ENCODE data around the gene ZBTB8OS. TPM values are rescaled to one million over a fixed set of nuclear protein-coding genes. Genes with fewer than 3 reads are reported as not detected.

Gene ZBTB8OS
- total and polyA plus RNA-seq, 9 of the 15 experiments (the other 6 are each of a cell fraction or from before 2014, with no cell fraction given): 54.8 to 230 (median 107) TPM

DNA sequence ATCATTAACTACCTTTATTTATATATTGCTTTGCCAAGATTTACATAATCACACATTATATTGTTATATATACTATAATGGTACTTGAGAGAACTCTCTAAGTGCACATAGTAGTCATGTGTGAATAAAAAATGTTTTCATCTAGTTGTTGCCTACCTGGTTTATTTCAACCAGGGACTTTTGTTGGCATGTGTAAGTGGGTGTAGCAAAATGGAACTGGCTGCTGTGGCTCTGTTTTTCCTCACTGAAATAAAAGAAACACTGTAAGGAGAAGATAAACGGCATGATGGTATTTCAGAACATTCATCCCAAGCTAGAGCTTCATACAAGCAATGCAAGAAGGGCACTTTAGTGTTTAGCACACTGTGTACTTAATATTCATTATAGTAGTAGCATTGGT, 15.6 kb upstream of the ZBTB8OS start:
- intact Hi-C loops (cut with micrococcal nuclease): no loop called here
- Histone ChIP-seq H3K4me2 (ENCODE audit: insufficient read depth, low read length) (no peak overlapping the region), H3K27me3 (ENCODE audit: control insufficient read depth in 2 of 2, insufficient read depth in 2 of 2, low read length in 2 of 2) (no peaks in the 10 kb centered on the region), H3K79me2 (ENCODE audit: control insufficient read depth, insufficient read depth, low read length) (peaks cover 18% of the 10 kb centered on the region), H3K4me1 (replicated peaks in 1 of 2; ENCODE audit: control insufficient read depth in 2 of 2, insufficient read depth in 2 of 2, low read length in 2 of 2) (no peaks in the 10 kb centered on the region), H3K9me3 (replicated peaks; ENCODE audit: control insufficient read depth, insufficient read depth, low read depth, low read length) (no peaks in the 10 kb centered on the region), H4K20me1 (replicated peaks; ENCODE audit: control insufficient read depth, insufficient read depth, low read length) (no peaks in the 10 kb centered on the region), H3K4me3 (no peak overlapping the region), H3K9ac (ENCODE audit: insufficient read depth in 1 of 2, low read depth in 2 of 2, low read length in 2 of 2) (no peak overlapping the region), H3K36me3 (ENCODE audit: control insufficient read depth, insufficient read depth, low read length) (peaks cover 92% of the 10 kb centered on the region), H2AFZ (ENCODE audit: low read depth, low read length) (no peak overlapping the region), H3K9me1 (ENCODE audit: control insufficient read depth, insufficient read depth, low read length) (no peaks in the 10 kb centered on the region), H3K27ac (ENCODE audit: extremely low read depth, low read depth, low read length) (no peak overlapping the region)
- in situ Hi-C loops (cut with MboI): no loop called here
- FAIRE-seq: no peak
- no TSS peak for BruUV-seq (replicated peaks)
- CTCF ChIA-PET (ENCODE audit: low intra/inter-chr PET ratio): no interaction called here
- POLR2A ChIA-PET: interaction anchor here (0.7 to 1.0 kb wide), 2 partner anchors 8 to 26 kb away, joined by 3 read pairs; no protein-coding TSS in a partner anchor
- WGBS (ENCODE audit: insufficient coverage, low coverage, missing lambda C conversion rate): 79% methylated on average over 1 of the region's 1 CpG
- TF ChIP-seq ELF4 (CRISPR knock-in tag; IDR thresholded peaks at IDR 0.05) (no peak), COPS2 (conservative IDR thresholded peaks at IDR 0.05) (no peak), JUN (IDR thresholded peaks at IDR 0.05; ENCODE audit: borderline replicate concordance, low read depth, low read length) (no peak), JUN (CRISPR knock-in tag; IDR thresholded peaks at IDR 0.05; ENCODE audit: borderline replicate concordance) (no peak)
- ATAC-seq: no peak
- DNase-seq (ENCODE audit: extremely low read depth in 1 of 4, low spot score in 3 of 4): no peak

- CTCF ChIA-PET (ENCODE audit: low intra/inter-chr PET ratio): no interaction called here
- in situ Hi-C loops (cut with MboI): no loop called here
Measured at GRCh38 chr1:32659581-32659980, 9.2 kb upstream of the ZBTB8OS start.

More at GRCh38 chr1:32659581-32659980, 9.2 kb upstream of the ZBTB8OS start:
- H3K79me2 ChIP-seq (ENCODE audit: control insufficient read depth, insufficient read depth, low read length): peaks cover 52% of the 10 kb centered on the region
- H3K27ac ChIP-seq (ENCODE audit: extremely low read depth, low read depth, low read length): no peak overlapping the region
- POLR2A ChIA-PET: interaction anchor here (2.3 kb wide), 1 partner anchor 8 kb away, joined by 9 read pairs; the partner anchor contains the start of genes RBBP4 and ZBTB8OS
- DNase-seq (ENCODE audit: extremely low read depth in 1 of 4, low spot score in 3 of 4): no peak
- BruUV-seq (replicated peaks): no TSS peak
- no peak overlapping the region for H3K4me2 ChIP-seq (ENCODE audit: insufficient read depth, low read length)
- H3K36me3 ChIP-seq (ENCODE audit: control insufficient read depth, insufficient read depth, low read length): peaks cover 88% of the 10 kb centered on the region
- FAIRE-seq: no peak
- H3K4me1 ChIP-seq (replicated peaks in 1 of 2; ENCODE audit: control insufficient read depth in 2 of 2, insufficient read depth in 2 of 2, low read length in 2 of 2): no peaks in the 10 kb centered on the region
- no peaks in the 10 kb centered on the region for H4K20me1 ChIP-seq (replicated peaks; ENCODE audit: control insufficient read depth, insufficient read depth, low read length)
- 92% methylated on average over 1 of the region's 1 CpG for WGBS (ENCODE audit: insufficient coverage, low coverage, missing lambda C conversion rate)
- no peaks in the 10 kb centered on the region for H3K27me3 ChIP-seq (ENCODE audit: control insufficient read depth in 2 of 2, insufficient read depth in 2 of 2, low read length in 2 of 2)
- TF ChIP-seq HEY1 (CRISPR knock-in tag; IDR thresholded peaks at IDR 0.05; ENCODE audit: borderline replicate concordance): no peak
- TF ChIP-seq RBM25 (IDR thresholded peaks at IDR 0.05; ENCODE audit: low read depth, low read length, severe bottlenecking): peak; percentile 18
- no peak for TF ChIP-seq RBM14 (IDR thresholded peaks at IDR 0.05; ENCODE audit: borderline replicate concordance, insufficient read depth, low read depth, low read length)
- peak; percentile 63 for TF ChIP-seq ZNF146 (CRISPR knock-in tag; IDR thresholded peaks at IDR 0.05; ENCODE audit: unreplicated experiment)
- no peak for TF ChIP-seq ELK1 (CRISPR knock-in tag; IDR thresholded peaks at IDR 0.05)
- TF ChIP-seq, protein P1, sequence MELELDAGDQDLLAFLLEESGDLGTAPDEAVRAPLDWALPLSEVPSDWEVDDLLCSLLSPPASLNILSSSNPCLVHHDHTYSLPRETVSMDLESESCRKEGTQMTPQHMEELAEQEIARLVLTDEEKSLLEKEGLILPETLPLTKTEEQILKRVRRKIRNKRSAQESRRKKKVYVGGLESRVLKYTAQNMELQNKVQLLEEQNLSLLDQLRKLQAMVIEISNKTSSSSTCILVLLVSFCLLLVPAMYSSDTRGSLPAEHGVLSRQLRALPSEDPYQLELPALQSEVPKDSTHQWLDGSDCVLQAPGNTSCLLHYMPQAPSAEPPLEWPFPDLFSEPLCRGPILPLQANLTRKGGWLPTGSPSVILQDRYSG (tag; conservative IDR thresholded peaks at IDR 0.05; ENCODE audit: low read depth): no peak
- no peak for TF ChIP-seq ZNF134 (CRISPR knock-in tag; conservative IDR thresholded peaks at IDR 0.05)
- no peak for TF ChIP-seq ETV1 (tag; conservative IDR thresholded peaks at IDR 0.05; ENCODE audit: low read depth)
- no peak overlapping the region for H2AFZ ChIP-seq (ENCODE audit: low read depth, low read length)
- no peaks in the 10 kb centered on the region for H3K9me1 ChIP-seq (ENCODE audit: control insufficient read depth, insufficient read depth, low read length)
- no peak for ATAC-seq
- no peak overlapping the region for H3K9ac ChIP-seq (ENCODE audit: insufficient read depth in 1 of 2, low read depth in 2 of 2, low read length in 2 of 2)
- no peaks in the 10 kb centered on the region for H3K9me3 ChIP-seq (replicated peaks; ENCODE audit: control insufficient read depth, insufficient read depth, low read depth, low read length)
- intact Hi-C loops (cut with micrococcal nuclease): no loop called here
- H3K4me3 ChIP-seq: no peak overlapping the region
